NCI-H2171 (cell line): ENCODE measurements around the gene PVR.
"Not testable (repeated sequence)": the region's sequence is repeated elsewhere in the genome, so short reads cannot be mapped to it uniquely, and the experiment has no call there.

Source experiments
- DNase-seq: peaks from one replicate; lab custom pipeline; 2025; lab: John Stamatoyannopoulos, UW

Gene PVR

GRCh38 chr19:44643605-44644401, at the start of gene PVR:
Gene PVR, plus strand, starts transcription at chr19:44643910. Its CDS starts 187 bp downstream, at chr19:44644097.
- DNase-seq: peak; percentile 61

DNA sequence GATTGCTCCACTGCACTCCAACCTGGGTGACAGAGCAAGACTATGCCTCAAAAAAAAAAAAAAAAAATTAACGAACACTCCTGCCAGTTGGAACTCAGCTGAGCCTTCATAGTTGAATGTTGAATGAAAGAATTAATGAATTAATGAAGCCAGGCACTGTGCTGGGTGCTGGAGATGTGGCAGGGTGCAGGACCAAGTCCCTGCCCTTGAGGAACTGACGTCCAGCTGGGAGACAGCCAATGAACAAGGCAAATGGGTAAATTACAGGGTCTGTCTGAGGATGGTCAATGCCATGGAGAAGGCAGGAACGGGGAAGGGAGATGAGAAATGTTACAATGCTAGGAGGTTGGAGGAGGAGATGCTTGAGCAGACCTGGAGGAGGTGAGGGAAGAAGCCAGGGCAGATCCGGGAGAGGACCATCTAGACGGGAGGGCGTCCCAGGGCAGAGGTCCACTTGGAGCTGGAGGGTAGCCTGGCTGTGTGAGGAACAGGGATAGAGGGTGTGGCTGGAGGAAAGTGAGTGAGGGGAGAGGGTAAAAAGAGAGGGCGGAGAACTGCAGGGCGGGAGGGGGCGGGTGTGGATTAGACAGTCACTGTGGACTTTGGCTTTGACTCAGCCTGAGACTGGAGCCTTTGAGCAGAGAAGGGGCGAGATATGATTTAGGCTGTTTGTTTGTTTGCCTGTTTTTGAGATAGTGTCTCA, 47.1 kb upstream of the PVR start:
- no peak for DNase-seq

DNA sequence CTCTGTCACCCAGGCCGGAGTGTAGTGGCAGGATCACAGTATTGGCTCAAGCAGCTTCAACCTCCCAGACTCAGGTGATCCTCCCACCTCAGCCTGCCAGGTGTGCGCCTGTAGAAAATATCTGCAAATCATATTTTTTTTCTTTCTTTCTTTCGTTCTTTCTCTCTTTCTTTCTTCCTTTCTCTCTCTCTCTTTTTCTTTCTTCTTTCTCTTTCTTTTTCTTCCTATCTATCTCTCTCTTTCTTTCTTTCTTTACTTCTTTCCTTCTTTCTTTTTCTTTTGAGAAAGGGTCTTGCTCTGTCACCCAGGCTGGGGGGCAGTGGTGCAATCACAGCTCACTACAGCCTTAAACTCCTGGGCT, 46.6 kb upstream of the PVR start:
- no peak for DNase-seq

GRCh38 chr19:44598355-44598754, 45.4 kb upstream of the PVR start:
- DNase-seq: no peak

DNA sequence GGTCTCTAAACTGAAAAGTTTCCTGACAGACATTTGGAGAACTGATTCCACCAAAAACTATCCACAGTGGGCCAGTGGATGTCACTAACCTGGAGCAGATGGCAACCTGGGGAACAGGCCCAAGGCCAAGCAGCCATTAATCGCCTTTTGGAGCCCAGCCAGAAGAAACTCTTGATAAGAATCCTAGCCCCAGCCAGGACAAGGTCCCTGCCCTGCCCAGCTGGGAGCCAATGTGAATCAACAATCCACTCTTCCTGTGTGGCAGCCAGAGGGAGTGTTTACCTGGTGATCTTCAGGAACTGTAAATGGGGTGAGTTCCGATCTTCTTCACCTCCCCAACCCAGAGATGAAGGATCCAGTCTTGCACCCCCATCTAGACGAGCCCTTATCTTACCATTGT, 44.8 kb upstream of the PVR start:
- no peak for DNase-seq

GRCh38 chr19:44600466-44600865, 43.2 kb upstream of the PVR start:
- DNase-seq: no peak

DNA sequence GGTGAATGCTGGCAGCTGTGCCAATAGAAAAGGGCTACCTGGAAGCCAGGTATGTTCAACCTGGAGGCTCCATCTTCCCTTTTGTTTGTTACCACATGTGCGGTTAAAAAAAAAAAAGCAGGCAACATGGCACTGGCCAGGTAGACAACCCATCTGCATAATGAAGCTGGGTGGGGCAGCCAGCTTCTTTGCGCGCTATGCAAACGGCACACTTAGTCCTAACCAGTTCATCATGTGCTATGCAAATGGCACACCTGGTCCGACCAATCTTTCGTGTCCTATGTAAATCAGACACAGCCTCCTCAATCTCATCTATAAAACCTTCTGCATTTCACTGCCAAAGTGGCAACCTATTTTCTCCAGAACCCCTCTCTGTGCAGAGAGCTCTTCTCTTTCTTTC, 41.6 kb upstream of the PVR start:
- peak; percentile 50 for DNase-seq

GRCh38 chr19:44603201-44603945, 40.3 kb upstream of the PVR start:
- DNase-seq: no peak

DNA sequence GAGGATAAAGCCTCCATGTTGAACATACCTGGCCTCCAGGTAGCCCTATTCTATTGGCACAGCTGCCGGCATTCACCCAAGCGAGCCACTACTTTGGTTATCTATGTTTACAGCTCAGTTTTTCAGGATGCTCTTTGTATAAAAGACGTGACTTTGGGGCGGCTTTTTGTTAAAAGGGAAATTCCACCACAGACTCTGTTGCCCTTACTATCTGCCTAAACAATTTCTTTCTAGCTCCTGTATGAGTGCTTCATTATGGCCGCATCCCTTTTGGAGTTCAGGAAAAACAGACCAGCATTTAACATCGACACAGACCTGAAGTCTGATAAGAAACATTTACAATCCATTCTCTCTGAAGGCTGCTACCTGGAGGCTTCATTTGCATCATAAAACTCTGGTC, 39.5 kb upstream of the PVR start:
- DNase-seq: no peak

GRCh38 chr19:44605547-44605946, 38.2 kb upstream of the PVR start:
- DNase-seq: no peak

DNA sequence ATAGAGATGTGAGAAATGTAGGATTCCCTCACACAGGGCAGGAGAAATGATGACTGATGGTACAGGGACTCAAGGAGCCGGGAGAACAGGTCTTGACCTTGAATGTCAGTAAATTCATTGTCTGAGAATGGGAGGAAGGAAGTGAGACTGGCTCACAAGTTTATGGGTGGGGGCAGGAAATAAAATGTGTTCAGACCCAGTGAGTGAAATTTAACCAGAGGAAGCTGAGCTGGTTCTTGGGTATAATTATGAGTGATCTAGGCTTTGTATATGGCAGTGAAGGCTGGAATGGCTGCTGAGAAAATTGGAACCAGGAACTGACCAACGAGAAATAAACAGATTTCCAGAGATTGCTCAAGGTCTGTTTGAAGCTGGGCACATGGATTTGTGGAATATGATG, 36.7 kb upstream of the PVR start:
- DNase-seq: no peak

- no peak for DNase-seq
Measured at GRCh38 chr19:44607917-44608316, 35.8 kb upstream of the PVR start.

GRCh38 chr19:44608391-44608821, 35.3 kb upstream of the PVR start:
- DNase-seq: no peak

DNA sequence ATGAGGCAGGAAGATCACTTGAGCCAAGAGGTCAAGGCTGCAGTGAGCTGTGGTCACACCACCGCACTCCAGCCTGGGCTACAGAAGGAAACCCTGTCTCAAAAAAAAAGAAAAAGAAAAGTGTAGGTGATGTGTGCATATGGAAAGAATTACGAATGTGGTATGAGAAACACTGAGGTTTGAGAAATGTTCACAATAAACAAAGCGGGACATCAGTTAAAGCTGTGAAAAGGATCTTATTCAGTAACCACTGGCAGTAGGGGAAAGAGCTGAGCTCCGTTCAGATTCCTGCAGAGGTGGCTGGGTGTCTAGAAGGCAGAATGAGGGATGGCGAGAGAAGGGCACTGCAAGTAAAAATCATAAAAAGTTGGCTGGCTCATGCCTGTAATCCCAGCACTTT, 34.5 kb upstream of the PVR start:
- DNase-seq: no peak

- DNase-seq: not testable (repeated sequence)
Measured at GRCh38 chr19:44610497-44610896, 33.2 kb upstream of the PVR start.

DNA sequence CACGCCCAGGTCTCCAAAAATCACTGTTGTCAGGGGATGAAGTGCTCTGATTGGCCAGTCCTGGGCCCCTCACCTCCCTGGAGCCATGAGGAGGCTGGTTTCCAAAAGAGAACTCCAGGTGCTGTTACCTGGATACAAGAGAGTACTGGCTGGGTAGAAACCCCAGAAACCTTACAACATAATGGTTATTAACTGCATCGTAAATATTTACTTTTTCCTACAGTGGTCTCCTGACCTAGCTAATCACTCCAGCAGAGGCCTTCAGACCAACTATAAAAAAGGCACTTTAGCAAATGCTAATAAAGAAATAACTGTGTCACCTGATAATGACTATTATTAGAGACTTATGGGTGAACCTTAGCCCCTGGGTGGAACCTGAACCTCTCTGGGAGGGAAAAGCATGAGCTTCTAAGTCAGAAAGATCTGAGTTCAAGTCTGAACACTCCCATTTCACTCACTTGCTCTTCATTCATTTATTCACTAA, 31.9 kb upstream of the PVR start:
- no peak for DNase-seq

GRCh38 chr19:44613295-44614178, 30.2 kb upstream of the PVR start, which contains the start of gene IGSF23:
Gene IGSF23, plus strand, starts transcription at chr19:44613563. Its CDS starts 83 bp downstream, at chr19:44613646.
- DNase-seq: no peak

DNA sequence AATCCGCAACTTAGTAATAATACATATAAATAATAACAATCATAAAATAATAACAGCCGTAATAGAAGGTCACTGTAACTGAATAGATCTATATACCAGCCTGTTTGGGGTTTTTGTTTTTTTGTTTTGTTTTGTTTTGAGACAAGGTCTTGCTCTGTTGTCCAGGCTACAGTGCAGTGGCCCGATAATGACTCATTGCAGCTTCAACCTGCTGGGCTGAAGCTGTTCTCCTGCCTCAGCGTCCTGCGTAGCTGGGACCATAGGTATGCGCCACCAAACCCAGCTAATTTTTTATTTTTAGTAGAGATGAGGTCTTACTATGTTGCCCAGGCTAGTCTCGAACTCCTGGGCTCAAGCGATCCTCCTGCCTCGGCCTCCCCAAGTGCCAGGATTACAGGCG, 29.4 kb upstream of the PVR start:
- no peak for DNase-seq

- DNase-seq: no peak
Measured at GRCh38 chr19:44615863-44616247, 27.9 kb upstream of the PVR start.

GRCh38 chr19:44617110-44617880, 26.4 kb upstream of the PVR start:
- DNase-seq: no peak
